Measurements from ENCODE around the gene NBEAL2. TPM values are rescaled to one million over a fixed set of nuclear protein-coding genes. Genes with fewer than 3 reads are reported as not detected.
A peak's percentile ranks its signal among the peaks of the same experiment; 100 is the strongest.

NBEAL2 gene
- total and polyA plus RNA-seq, 11 donors, result 8.1 to 45.7 (median 13.1) TPM

DNA sequence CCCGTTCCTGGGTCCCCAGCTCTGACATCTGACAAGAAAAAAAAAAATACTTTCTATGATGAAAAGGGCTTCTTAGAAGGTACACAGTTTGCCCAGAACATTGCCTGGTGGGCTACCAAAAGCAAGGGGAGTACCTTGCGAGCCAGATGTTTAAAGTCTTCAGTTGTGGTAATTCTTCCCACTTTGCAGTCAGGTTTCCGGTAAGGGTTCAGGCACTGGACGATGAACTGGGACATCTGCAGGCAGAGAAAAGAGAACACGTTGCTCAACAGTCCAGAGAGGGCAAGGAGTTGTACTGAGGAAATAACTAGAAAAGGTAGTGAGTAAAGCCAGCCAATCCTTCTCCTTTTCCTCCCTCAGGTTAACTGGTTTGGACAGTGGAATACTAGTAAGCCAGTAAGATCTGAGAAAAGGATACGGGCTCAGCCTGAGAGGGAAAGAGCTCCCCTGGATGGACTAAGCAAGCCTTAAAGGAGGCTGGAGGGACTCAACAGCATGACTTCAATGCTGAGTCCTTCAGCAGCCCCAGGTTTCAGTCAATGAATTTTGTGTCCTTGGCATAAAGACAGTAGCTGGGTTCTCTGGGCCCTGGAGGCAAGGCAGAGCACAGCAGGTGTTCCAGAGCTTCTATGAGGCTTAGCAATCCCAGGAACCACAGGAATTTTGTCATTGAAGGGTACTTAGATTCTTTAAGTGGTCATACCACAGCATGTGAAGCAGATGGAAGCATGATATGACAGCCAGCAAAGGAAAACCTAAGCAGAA is 38.2 kb downstream of the NBEAL2 start:
- no peaks in the 10 kb centered on the region for H3K27me3 ChIP-seq
- H3K9me3 ChIP-seq, result no peaks in the 10 kb centered on the region
- peak overlapping the region in 1 of 12 donors; percentile 48 for H3K27ac ChIP-seq
- TF ChIP-seq POLR2A (IDR thresholded peaks at IDR 0.05), result no peak
- TF ChIP-seq, protein P1, sequence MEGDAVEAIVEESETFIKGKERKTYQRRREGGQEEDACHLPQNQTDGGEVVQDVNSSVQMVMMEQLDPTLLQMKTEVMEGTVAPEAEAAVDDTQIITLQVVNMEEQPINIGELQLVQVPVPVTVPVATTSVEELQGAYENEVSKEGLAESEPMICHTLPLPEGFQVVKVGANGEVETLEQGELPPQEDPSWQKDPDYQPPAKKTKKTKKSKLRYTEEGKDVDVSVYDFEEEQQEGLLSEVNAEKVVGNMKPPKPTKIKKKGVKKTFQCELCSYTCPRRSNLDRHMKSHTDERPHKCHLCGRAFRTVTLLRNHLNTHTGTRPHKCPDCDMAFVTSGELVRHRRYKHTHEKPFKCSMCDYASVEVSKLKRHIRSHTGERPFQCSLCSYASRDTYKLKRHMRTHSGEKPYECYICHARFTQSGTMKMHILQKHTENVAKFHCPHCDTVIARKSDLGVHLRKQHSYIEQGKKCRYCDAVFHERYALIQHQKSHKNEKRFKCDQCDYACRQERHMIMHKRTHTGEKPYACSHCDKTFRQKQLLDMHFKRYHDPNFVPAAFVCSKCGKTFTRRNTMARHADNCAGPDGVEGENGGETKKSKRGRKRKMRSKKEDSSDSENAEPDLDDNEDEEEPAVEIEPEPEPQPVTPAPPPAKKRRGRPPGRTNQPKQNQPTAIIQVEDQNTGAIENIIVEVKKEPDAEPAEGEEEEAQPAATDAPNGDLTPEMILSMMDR (IDR thresholded peaks at IDR 0.05), result no peak
- H3K4me3 ChIP-seq, result no peak overlapping the region
- DNase-seq (no peak), ATAC-seq (no peak)
- intact Hi-C loops (cut with DNase I), result loop anchor here in 1 of 10 donors (10.0 kb wide), 1 partner anchor 307 kb away; no protein-coding TSS in a partner anchor
- H3K36me3 ChIP-seq, result peaks cover 0 to 67% (median 47%) of the 10 kb centered on the region in 9 donors
- peaks cover 0 to 21% (median 5%) of the 10 kb centered on the region in 12 donors for H3K4me1 ChIP-seq
- WGBS, 4 donors, result 81 to 89% (median 88%) methylated on average over 6 of the region's 6 CpGs

DNA sequence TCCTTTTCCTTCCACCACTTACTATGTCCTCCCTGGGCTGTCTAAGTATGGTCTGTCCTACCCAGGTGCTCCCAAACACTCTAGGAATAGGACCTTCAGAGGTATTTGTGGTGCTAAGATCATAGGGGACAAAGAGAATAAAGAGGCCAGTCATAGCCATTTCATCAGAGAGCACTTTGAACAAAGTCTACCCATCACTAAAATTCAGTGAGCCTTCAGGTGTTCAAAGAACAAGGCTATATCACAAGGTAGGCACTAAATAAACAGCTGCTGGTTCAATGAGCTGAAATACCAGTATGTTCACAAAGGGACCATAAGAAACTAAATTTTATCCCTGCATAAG is 38.8 kb downstream of the NBEAL2 start:
- no peak overlapping the region for H3K27ac ChIP-seq
- H3K4me1 ChIP-seq, result peaks cover 0 to 22% (median 6%) of the 10 kb centered on the region in 12 donors
- ATAC-seq (no peak), DNase-seq (no peak)
- TF ChIP-seq POLR2A (IDR thresholded peaks at IDR 0.05), result no peak
- TF ChIP-seq, protein P1 (IDR thresholded peaks at IDR 0.05), result no peak
- intact Hi-C loops (cut with DNase I), result loop anchor here in 1 of 10 donors (10.0 kb wide), 1 partner anchor 307 kb away; no protein-coding TSS in a partner anchor
- H3K27me3 ChIP-seq, result no peaks in the 10 kb centered on the region
- H3K9me3 ChIP-seq, result no peaks in the 10 kb centered on the region
- no peak overlapping the region for H3K4me3 ChIP-seq
- H3K36me3 ChIP-seq, result peaks cover 0 to 67% (median 47%) of the 10 kb centered on the region in 9 donors

DNA sequence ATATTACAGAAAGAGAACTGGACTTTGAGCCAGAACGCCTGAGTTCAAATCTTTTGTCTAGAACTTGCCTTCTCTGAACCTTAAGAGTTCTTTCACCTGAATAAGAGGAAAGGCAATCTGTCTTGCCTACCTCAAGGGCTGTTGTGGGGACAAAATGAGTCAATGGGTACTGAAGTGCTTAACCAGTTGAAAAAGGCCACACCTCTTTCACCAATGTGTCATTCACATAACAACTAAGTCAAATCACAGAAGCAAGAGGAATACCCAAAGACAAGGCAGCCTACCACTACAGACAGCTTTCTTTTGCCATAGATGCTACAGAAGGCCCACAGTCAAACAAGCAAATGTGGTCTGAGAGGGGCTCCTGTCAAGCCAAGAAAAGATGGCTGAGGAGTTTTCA is 39.7 kb downstream of the NBEAL2 start:
- Histone ChIP-seq H3K27me3 (no peaks in the 10 kb centered on the region), H3K4me3 (no peak overlapping the region), H3K36me3 (peaks cover 0 to 57% (median 47%) of the 10 kb centered on the region in 9 donors), H3K9me3 (no peaks in the 10 kb centered on the region), H3K27ac (no peak overlapping the region), H3K4me1 (peaks cover 0 to 22% (median 6%) of the 10 kb centered on the region in 12 donors)
- WGBS, 4 donors, result 85 to 100% (median 96%) methylated on average over 1 of the region's 1 CpG
- intact Hi-C loops (cut with DNase I), result loop anchor here in 1 of 10 donors (10.0 kb wide), 1 partner anchor 306 kb away; no protein-coding TSS in a partner anchor
- DNase-seq (no peak), ATAC-seq (no peak)
- TF ChIP-seq, protein P1 (IDR thresholded peaks at IDR 0.05), result no peak
- no peak for TF ChIP-seq POLR2A (IDR thresholded peaks at IDR 0.05)

DNA sequence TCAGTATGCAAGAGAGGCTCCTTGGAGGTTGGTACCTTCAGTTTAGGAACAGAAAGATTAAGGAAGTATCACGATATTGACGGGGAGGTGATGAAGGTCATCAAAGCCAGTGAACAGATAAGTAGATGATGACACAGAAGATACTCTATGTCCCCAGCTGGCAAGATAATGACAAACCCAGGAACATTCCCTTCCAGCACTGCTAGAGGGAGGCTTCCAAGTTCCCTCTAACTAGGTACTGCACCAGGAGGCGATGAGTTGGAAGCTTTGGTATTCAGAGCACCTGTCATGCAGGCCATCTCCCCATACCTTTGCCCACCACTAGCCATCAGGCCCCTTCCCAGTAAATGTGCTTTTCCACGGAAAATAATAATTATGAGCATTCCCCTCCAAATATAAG is 40.8 kb downstream of the NBEAL2 start:
- Histone ChIP-seq H3K9me3 (no peaks in the 10 kb centered on the region), H3K4me1 (peaks cover 0 to 28% (median 7%) of the 10 kb centered on the region in 12 donors), H3K36me3 (peaks cover 0 to 50% (median 43%) of the 10 kb centered on the region in 9 donors), H3K27ac (no peak overlapping the region), H3K4me3 (no peak overlapping the region), H3K27me3 (no peaks in the 10 kb centered on the region)
- DNase-seq (no peak), ATAC-seq (no peak)
- WGBS, 4 donors, result 80 to 88% (median 84%) methylated on average over 4 of the region's 4 CpGs
- TF ChIP-seq, protein P1 (IDR thresholded peaks at IDR 0.05), result no peak
- TF ChIP-seq POLR2A (IDR thresholded peaks at IDR 0.05), result no peak
- intact Hi-C loops (cut with DNase I), result no loop called here
